Measurements from ENCODE around the gene FOXS1.

Gene FOXS1

DNA sequence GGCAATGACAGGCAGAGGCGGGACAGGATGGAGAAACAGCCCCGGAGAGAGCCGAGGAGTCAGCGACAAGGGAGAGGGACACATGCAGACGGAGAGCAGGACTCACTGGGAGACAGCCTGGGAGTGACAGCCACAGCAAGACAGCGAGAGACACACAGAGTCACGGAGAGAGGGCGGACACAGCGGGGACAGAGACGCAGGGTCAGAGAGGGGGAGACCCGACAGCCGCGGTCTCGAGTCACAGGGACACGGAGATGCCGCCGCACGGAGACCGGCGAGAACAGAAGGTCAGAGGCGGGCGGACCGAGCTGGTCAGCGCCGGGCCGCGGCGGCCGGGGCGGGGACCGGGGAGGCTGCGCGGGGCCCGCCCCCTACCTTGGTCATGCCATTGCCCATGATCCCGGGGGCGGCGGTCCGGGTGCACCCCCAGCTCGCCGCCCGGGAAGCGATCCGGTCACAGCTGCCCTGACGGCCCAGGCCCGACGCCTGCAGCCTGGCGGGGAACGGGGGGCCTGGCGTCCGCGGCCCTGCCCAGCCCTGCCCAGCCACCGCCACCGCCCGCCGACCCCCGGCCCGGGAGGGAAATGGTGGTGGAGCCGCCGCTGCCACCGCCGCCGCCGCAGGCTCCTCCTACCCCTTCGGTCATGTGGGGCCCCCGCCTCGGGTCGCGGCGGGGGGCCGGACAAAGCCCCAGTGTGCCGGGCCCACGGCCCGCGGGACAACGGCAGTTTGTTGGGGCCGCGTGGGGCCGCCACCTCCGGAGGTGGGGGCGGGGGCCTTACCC, 24.7 kb upstream of the FOXS1 start, which contains the start of the genes DUSP15 and TTLL9:
Gene DUSP15 (minus strand): TSS at position 586 of the 784 bp plus-strand sequence. CDS start 190 bp downstream, at position 396.
Gene TTLL9 (plus strand): TSS at position 693 of the 784 bp plus-strand sequence. CDS start 493 bp downstream, outside the sequence.
- Histone ChIP-seq H3K4me3 (replicated peaks; ENCODE audit: low read depth, low read length) (peak within 1 kb of the TSS; percentile 44), H3K36me3 (ENCODE audit: control insufficient read depth, insufficient read depth, low read length) (no peaks in the 10 kb centered on the region), H3K27me3 (replicated peaks; ENCODE audit: control insufficient read depth, insufficient read depth, low read length) (peaks cover 5% of the 10 kb centered on the region)
- TF ChIP-seq, protein P1, sequence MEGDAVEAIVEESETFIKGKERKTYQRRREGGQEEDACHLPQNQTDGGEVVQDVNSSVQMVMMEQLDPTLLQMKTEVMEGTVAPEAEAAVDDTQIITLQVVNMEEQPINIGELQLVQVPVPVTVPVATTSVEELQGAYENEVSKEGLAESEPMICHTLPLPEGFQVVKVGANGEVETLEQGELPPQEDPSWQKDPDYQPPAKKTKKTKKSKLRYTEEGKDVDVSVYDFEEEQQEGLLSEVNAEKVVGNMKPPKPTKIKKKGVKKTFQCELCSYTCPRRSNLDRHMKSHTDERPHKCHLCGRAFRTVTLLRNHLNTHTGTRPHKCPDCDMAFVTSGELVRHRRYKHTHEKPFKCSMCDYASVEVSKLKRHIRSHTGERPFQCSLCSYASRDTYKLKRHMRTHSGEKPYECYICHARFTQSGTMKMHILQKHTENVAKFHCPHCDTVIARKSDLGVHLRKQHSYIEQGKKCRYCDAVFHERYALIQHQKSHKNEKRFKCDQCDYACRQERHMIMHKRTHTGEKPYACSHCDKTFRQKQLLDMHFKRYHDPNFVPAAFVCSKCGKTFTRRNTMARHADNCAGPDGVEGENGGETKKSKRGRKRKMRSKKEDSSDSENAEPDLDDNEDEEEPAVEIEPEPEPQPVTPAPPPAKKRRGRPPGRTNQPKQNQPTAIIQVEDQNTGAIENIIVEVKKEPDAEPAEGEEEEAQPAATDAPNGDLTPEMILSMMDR (IDR thresholded peaks at IDR 0.05; ENCODE audit: insufficient read depth, low read length, poor library complexity, severe bottlenecking): no peak
- no peak for DNase-seq (ENCODE audit: extremely low read depth, insufficient read length)

DNA sequence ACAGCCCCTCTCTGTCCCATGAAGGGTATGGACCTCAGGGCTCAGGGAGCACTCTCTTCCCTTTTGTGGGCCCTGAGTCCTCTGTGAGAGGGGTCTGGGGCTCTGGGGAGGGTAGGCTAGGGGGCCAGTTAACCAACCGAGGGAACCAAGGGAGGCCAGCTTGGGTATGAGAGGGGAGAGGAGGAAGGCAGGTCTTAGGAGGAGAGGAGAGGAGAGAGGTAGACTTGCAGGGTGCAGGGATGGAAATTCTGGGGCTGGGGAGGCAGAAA, 24.2 kb upstream of the FOXS1 start:
- no peak for DNase-seq (ENCODE audit: extremely low read depth, insufficient read length)
- Histone ChIP-seq H3K4me3 (replicated peaks; ENCODE audit: low read depth, low read length) (no peak overlapping the region), H3K36me3 (ENCODE audit: control insufficient read depth, insufficient read depth, low read length) (no peaks in the 10 kb centered on the region), H3K27me3 (replicated peaks; ENCODE audit: control insufficient read depth, insufficient read depth, low read length) (peaks cover 5% of the 10 kb centered on the region)
- TF ChIP-seq, protein P1 (IDR thresholded peaks at IDR 0.05; ENCODE audit: insufficient read depth, low read length, poor library complexity, severe bottlenecking): no peak

DNA sequence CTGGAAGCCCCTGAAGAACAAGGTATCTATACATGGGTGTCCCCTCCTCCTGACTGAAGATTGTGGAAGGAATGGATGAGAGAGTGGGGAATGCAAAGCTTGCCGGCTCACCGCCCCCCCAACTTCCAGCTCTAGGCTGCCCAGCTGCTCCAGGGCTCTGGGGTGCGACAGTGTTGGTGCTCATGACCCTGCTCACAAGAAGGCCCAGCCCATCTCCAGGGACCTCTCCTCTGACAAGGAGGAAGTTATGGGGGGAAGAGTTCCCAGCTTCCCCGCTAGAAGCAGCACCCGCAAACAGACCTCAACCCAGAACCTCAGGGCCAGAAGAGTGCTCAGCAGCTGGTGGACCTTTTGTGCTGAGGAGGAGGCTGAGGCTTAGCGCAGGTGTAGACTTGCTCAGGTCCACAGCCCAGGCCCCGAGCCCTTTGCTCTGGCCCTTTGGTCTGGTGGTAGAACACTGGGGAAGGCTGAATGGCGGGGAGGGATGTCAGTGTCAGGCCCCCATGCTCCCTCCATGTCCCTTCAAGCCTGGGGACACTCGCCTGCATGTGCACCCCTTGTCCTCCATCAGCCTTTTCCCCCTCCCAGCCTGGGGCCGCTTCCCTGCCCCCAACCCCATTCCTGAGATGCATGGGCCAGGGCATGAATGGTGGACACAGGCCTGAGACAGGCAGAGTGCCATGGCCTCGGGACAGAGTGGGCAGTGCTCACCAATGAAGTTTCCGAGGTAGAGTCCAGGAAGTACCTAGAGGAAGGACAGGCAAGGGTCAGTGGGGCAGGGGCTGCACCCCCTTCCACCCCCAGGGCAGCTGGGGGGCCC, 23.7 kb upstream of the FOXS1 start:
- Histone ChIP-seq H3K36me3 (ENCODE audit: control insufficient read depth, insufficient read depth, low read length) (no peaks in the 10 kb centered on the region), H3K27me3 (replicated peaks; ENCODE audit: control insufficient read depth, insufficient read depth, low read length) (peaks cover 5% of the 10 kb centered on the region; the same call in 1 of the 2 replicates), H3K4me3 (replicated peaks; ENCODE audit: low read depth, low read length) (no peak overlapping the region)
- TF ChIP-seq, protein P1 (IDR thresholded peaks at IDR 0.05; ENCODE audit: insufficient read depth, low read length, poor library complexity, severe bottlenecking): no peak
- no peak for DNase-seq (ENCODE audit: extremely low read depth, insufficient read length)

DNA sequence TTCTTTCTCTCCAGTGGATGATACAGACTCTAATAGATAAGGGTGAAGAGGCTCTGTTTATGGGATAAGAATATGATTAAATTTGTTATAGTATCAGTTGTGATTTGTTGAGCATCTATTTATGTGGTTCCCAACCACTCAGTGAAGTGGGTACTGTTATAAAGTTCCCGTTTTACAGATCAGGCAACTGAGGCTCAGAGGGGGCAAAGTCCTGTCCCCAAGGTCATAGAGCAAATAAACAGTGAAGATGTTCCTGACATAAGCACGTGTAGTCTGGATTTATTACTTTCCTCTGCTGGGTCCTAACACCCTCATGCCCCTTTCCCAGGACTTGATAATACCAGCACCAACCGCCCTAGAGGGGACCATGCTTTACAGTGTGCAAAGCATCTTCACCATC, 20.8 kb upstream of the FOXS1 start:
- TF ChIP-seq, protein P1 (IDR thresholded peaks at IDR 0.05; ENCODE audit: insufficient read depth, low read length, poor library complexity, severe bottlenecking): no peak
- Histone ChIP-seq H3K36me3 (ENCODE audit: control insufficient read depth, insufficient read depth, low read length) (no peaks in the 10 kb centered on the region), H3K4me3 (replicated peaks; ENCODE audit: low read depth, low read length) (no peak overlapping the region), H3K27me3 (replicated peaks; ENCODE audit: control insufficient read depth, insufficient read depth, low read length) (peaks cover 5% of the 10 kb centered on the region; the same call in 1 of the 2 replicates)
- DNase-seq (ENCODE audit: extremely low read depth, insufficient read length): no peak

DNA sequence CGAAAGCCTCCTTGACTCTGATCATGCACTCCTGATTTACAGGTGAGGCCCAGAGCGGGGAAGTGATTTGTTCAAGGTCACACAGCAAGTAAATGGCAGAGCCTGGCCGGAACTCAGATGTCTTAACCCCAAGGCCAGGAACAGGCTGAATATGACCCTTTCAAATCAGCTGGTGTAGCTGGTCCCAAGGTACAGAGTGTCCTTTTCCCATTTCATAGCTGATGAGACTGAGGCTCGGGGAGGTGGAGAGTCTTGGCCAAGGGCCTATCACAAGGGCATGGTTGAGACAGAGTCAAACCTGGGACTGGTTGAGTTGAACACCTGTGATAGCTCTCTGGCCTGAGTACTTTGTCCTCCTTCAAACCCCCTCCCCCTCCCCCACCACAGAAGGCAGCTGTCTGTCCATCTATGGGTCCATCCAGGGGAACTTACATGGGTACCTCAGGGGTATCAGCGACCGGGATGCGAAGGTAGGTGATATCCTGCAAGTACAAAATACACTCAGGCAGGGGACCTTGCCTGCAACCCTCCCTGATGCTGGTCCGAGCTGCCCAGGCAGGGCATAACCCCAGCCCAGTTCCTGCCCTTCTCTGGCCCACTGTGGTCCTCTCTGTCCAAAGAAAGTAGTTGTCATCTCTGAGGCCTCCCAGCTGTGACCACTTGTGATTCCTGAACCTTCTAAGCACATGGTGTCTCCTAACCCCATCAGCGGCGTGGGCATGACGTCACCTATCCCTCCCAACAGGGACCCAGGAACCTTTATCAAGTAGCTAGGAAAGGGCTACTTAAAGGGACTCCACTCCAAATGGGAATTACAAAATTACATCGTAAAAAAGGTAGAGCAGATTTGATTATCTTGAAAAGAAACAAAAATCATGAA, 19.4 kb upstream of the FOXS1 start:
- TF ChIP-seq, protein P1 (IDR thresholded peaks at IDR 0.05; ENCODE audit: insufficient read depth, low read length, poor library complexity, severe bottlenecking): no peak
- DNase-seq (ENCODE audit: extremely low read depth, insufficient read length): no peak
- Histone ChIP-seq H3K36me3 (ENCODE audit: control insufficient read depth, insufficient read depth, low read length) (no peaks in the 10 kb centered on the region), H3K4me3 (replicated peaks; ENCODE audit: low read depth, low read length) (no peak overlapping the region), H3K27me3 (replicated peaks; ENCODE audit: control insufficient read depth, insufficient read depth, low read length) (peaks cover 2% of the 10 kb centered on the region; the same call in 1 of the 2 replicates)
